Mesenchymal stem cell (in vitro differentiated cells and primary cell): ENCODE measurements around the gene AMT.

ENCODE experiments used
- DNase-seq: peaks from one replicate; pipeline ENCODE4 v3.0.0-alpha.2; 2013
- H2AFZ ChIP-seq: one replicate; pipeline ENCODE4 v1.6.1; 2013; ENCODE audit warnings: low read depth, mild to moderate bottlenecking, control low read depth, inconsistent platforms, low read length, moderate library complexity
- H2AK5ac ChIP-seq: 2 replicates; pipeline ENCODE4 v1.6.1; 2013; ENCODE audit warnings: low read length, moderate library complexity, mild to moderate bottlenecking, inconsistent platforms; ENCODE audit not compliant: severe bottlenecking
- H2BK120ac ChIP-seq: one replicate; pipeline ENCODE4 v1.6.1; 2013; ENCODE audit warnings: low read depth, mild to moderate bottlenecking, inconsistent platforms, low read length, moderate library complexity
- H2BK12ac ChIP-seq, 2 experiments: one replicate each; pipeline ENCODE4 v1.6.1; 2013; ENCODE audit warnings: inconsistent platforms in 2 of 2, low read length in 2 of 2, mild to moderate bottlenecking in 2 of 2, moderate library complexity in 2 of 2, control low read depth in 1 of 2
- H2BK15ac ChIP-seq: one replicate; pipeline ENCODE4 v1.6.1; 2013; ENCODE audit warnings: mild to moderate bottlenecking, low read depth, inconsistent platforms; ENCODE audit not compliant: poor library complexity, severe bottlenecking
- H2BK5ac ChIP-seq: 2 replicates; pipeline ENCODE4 v1.6.1; 2013; ENCODE audit warnings: low read depth, mild to moderate bottlenecking, low read length, control low read depth, inconsistent platforms; ENCODE audit not compliant: poor library complexity, severe bottlenecking
- H3K14ac ChIP-seq, 2 experiments: one replicate each; pipeline ENCODE4 v1.6.1; 2013; ENCODE audit warnings: inconsistent platforms in 2 of 2, low read length in 2 of 2, control low read depth in 1 of 2, mild to moderate bottlenecking in 1 of 2, moderate library complexity in 1 of 2
- H3K18ac ChIP-seq, 2 experiments: one replicate each; pipeline ENCODE4 v1.6.1; 2013; ENCODE audit warnings: inconsistent platforms in 2 of 2, low read length in 2 of 2, control low read depth in 1 of 2, low read depth in 1 of 2, mild to moderate bottlenecking in 1 of 2
- H3K23ac ChIP-seq, 2 experiments: one replicate each; pipeline ENCODE4 v1.6.1; 2013; ENCODE audit warnings: inconsistent platforms in 2 of 2, low read length in 2 of 2, mild to moderate bottlenecking in 2 of 2, moderate library complexity in 2 of 2, control low read depth in 1 of 2
- H3K27ac ChIP-seq: 2 replicates; pipeline ENCODE4 v1.5.1; 2013; ENCODE audit warnings: mild to moderate bottlenecking, moderate library complexity, low read length, control low read depth, inconsistent platforms; ENCODE audit not compliant: poor library complexity, severe bottlenecking
- H3K27me3 ChIP-seq, 2 experiments: 2 replicates each; pipeline versions ENCODE4 v1.6.1 to v1.7.0; 2013; ENCODE audit warnings: low read length in 2 of 2, mild to moderate bottlenecking in 2 of 2, moderate library complexity in 2 of 2, control low read depth in 1 of 2, inconsistent platforms in 1 of 2; ENCODE audit not compliant: control insufficient read depth in 1 of 2, insufficient read depth in 1 of 2
- H3K36me3 ChIP-seq, 2 experiments: 2 replicates each; pipeline versions ENCODE4 v1.6.1 to v1.7.0; 2013; ENCODE audit warnings: low read length in 2 of 2, control low read depth in 1 of 2, inconsistent platforms in 1 of 2, low read depth in 1 of 2, mild to moderate bottlenecking in 1 of 2; ENCODE audit not compliant: insufficient read depth in 2 of 2, control insufficient read depth in 1 of 2
- H3K4ac ChIP-seq, 2 experiments: one replicate each; pipeline ENCODE4 v1.6.1; 2013; ENCODE audit warnings: inconsistent platforms in 2 of 2, low read length in 2 of 2, mild to moderate bottlenecking in 2 of 2, moderate library complexity in 2 of 2, control low read depth in 1 of 2, low read depth in 1 of 2
- H3K4me1 ChIP-seq: 2 replicates; pipeline ENCODE4 v1.6.1; 2013; ENCODE audit warnings: low read depth, low read length, control low read depth; ENCODE audit not compliant: control insufficient read depth, insufficient read depth
- H3K4me2 ChIP-seq: 2 replicates; pipeline ENCODE4 v1.6.1; 2013; ENCODE audit warnings: low read length, mild to moderate bottlenecking, inconsistent platforms; ENCODE audit not compliant: poor library complexity, severe bottlenecking
- H3K4me3 ChIP-seq, 2 experiments: 2 replicates each; pipeline versions ENCODE4 v1.5.1 to v1.7.0; 2013; ENCODE audit warnings: low read length in 2 of 2, mild to moderate bottlenecking in 2 of 2, control low read depth in 1 of 2, low read depth in 1 of 2; ENCODE audit not compliant: insufficient read depth in 1 of 2
- H3K79me1 ChIP-seq: replicated peaks from 2 replicates; pipeline ENCODE4 v1.6.1; 2013; ENCODE audit warnings: mild to moderate bottlenecking, control low read depth, low read length, inconsistent platforms; ENCODE audit not compliant: poor library complexity, severe bottlenecking
- H3K9ac ChIP-seq: 2 replicates; pipeline ENCODE4 v1.7.0; 2013; ENCODE audit warnings: mild to moderate bottlenecking, low read length, moderate library complexity
- H3K9me3 ChIP-seq: 2 replicates; pipeline ENCODE4 v1.7.0; 2013; ENCODE audit warnings: mild to moderate bottlenecking, low read length; ENCODE audit not compliant: control insufficient read depth
- H4K8ac ChIP-seq: one replicate; pipeline ENCODE4 v1.6.1; 2013; ENCODE audit warnings: inconsistent platforms, mild to moderate bottlenecking, low read length, moderate library complexity
- H4K91ac ChIP-seq: one replicate; pipeline ENCODE4 v1.6.1; 2013; ENCODE audit warnings: mild to moderate bottlenecking, low read length, inconsistent platforms
- WGBS: methylation state at CpG from one replicate; pipeline ENCODE4 v1.1.7; 2013; ENCODE audit warnings: mixed read lengths; 5-methylcytosine and 5-hydroxymethylcytosine counted together

Gene AMT

DNA sequence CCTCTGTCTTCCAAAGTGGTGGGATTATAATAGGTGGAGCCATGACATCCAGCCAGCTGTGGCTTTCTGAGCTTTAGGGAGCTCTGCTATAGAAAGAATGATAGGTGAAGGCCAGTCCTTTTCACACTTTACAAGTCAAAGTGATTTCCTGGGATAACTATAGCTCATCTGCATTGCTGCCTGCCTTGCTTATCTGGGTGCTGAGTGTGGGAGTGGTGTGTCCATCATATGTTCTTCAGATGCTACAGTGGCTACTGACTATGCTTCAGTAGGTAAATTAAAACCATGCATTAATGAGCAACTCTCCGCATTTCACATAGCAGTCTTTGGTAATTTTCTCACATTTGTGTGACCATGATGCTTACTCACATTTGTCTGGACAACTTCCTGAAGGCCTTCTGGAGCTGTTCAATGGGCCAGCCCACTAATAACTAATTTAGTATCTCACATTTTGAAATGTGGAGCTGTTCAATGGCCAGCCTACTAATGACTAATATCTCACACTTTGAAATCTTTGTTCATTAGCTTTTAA, 33.9 kb downstream of the AMT start:
- WGBS = 86% methylated on average over 1 of the region's 1 CpG

GRCh38 chr3:49387721-49388120, 34.6 kb downstream of the AMT start:
- H2AFZ ChIP-seq = no peak overlapping the region
- no peak overlapping the region for H4K8ac ChIP-seq
- no peak overlapping the region for H2BK5ac ChIP-seq
- H3K27ac ChIP-seq = no peak overlapping the region
- H3K18ac ChIP-seq = no peak overlapping the region
- peak overlapping the region in 1 of 2 experiments; percentile 2 for H3K23ac ChIP-seq
- H3K27me3 ChIP-seq = no peaks in the 10 kb centered on the region
- no peak overlapping the region for H3K4ac ChIP-seq
- no peaks in the 10 kb centered on the region for H3K79me1 ChIP-seq
- DNase-seq = peak; percentile 60
- peaks cover 4% of the 10 kb centered on the region for H3K4me1 ChIP-seq
- H4K91ac ChIP-seq = no peak overlapping the region
- no peaks in the 10 kb centered on the region for H3K9me3 ChIP-seq
- H2BK15ac ChIP-seq = no peak overlapping the region
- no peak overlapping the region for H3K4me3 ChIP-seq
- no peak overlapping the region for H2BK12ac ChIP-seq
- H3K4me2 ChIP-seq = no peak overlapping the region
- H3K9ac ChIP-seq = no peak overlapping the region
- 100% methylated on average over 1 of the region's 2 CpGs for WGBS
- no peak overlapping the region for H2AK5ac ChIP-seq
- H3K36me3 ChIP-seq = peaks cover 5 to 8% of the 10 kb centered on the region in 2 experiments
- no peak overlapping the region for H3K14ac ChIP-seq
- no peak overlapping the region for H2BK120ac ChIP-seq

More for the DNA sequence above, 33.9 kb downstream of the AMT start:
- Histone ChIP-seq H3K4me3 (no peak overlapping the region), H2AFZ (no peak overlapping the region), H2BK5ac (no peak overlapping the region), H4K91ac (no peak overlapping the region), H3K9ac (no peak overlapping the region), H3K79me1 (no peaks in the 10 kb centered on the region), H2BK120ac (no peak overlapping the region), H3K9me3 (no peaks in the 10 kb centered on the region), H3K18ac (no peak overlapping the region), H3K14ac (no peak overlapping the region), H3K23ac (no peak overlapping the region), H2BK12ac (no peak overlapping the region), H3K4me1 (peaks cover 4% of the 10 kb centered on the region), H3K27me3 (no peaks in the 10 kb centered on the region), H2AK5ac (no peak overlapping the region), H3K27ac (no peak overlapping the region), H4K8ac (no peak overlapping the region), H3K4me2 (no peak overlapping the region), H3K4ac (no peak overlapping the region), H2BK15ac (no peak overlapping the region), H3K36me3 (peaks cover 6 to 7% of the 10 kb centered on the region in 2 experiments)
- peak; percentile 23 for DNase-seq

GRCh38 chr3:49386056-49386756, 36.1 kb downstream of the AMT start:
- H4K91ac ChIP-seq = no peak overlapping the region
- H2BK15ac ChIP-seq = no peak overlapping the region
- H3K4me3 ChIP-seq = no peak overlapping the region
- no peaks in the 10 kb centered on the region for H3K9me3 ChIP-seq
- no peaks in the 10 kb centered on the region for H3K79me1 ChIP-seq
- WGBS = 90% methylated on average over 9 of the region's 11 CpGs
- H2AFZ ChIP-seq = no peak overlapping the region
- no peaks in the 10 kb centered on the region for H3K27me3 ChIP-seq
- H3K18ac ChIP-seq = no peak overlapping the region
- no peak overlapping the region for H3K23ac ChIP-seq
- H2BK12ac ChIP-seq = no peak overlapping the region
- H3K27ac ChIP-seq = no peak overlapping the region
- no peak overlapping the region for H3K4me2 ChIP-seq
- H3K36me3 ChIP-seq = peaks cover 10 to 12% of the 10 kb centered on the region in 2 experiments
- no peak overlapping the region for H4K8ac ChIP-seq
- H2BK120ac ChIP-seq = no peak overlapping the region
- H2BK5ac ChIP-seq = no peak overlapping the region
- no peak overlapping the region for H3K9ac ChIP-seq
- no peak overlapping the region for H3K14ac ChIP-seq
- H3K4me1 ChIP-seq = peaks cover 4% of the 10 kb centered on the region
- H3K4ac ChIP-seq = no peak overlapping the region
- H2AK5ac ChIP-seq = no peak overlapping the region
- no peak for DNase-seq

DNA sequence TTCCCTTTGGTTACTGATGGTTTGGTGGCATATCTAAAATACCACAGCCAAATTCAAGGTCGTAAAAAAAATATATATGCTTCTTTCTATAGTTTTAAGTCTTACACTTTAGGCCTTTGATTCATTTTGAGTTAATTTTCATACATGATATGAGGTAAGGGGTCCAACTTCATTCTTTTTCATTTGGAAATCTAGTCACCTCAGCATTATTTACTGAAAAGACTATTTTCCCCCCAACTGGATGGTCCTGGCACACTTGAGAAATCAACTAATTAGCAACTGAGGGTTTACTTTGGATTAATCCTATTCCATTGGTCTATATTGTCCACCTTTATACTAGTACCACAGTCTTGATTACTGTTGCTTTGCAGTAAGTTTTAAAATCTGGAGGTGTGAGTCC, 36.7 kb downstream of the AMT start:
- Histone ChIP-seq H3K4me1 (peaks cover 4% of the 10 kb centered on the region), H3K9me3 (no peaks in the 10 kb centered on the region), H3K27ac (no peak overlapping the region), H2BK5ac (no peak overlapping the region), H2BK120ac (no peak overlapping the region), H3K4me2 (no peak overlapping the region), H3K9ac (no peak overlapping the region), H3K14ac (no peak overlapping the region), H4K91ac (no peak overlapping the region), H3K4me3 (no peak overlapping the region), H3K27me3 (no peaks in the 10 kb centered on the region), H2AFZ (no peak overlapping the region), H3K18ac (no peak overlapping the region), H3K36me3 (peaks cover 10 to 12% of the 10 kb centered on the region in 2 experiments), H2AK5ac (no peak overlapping the region), H3K79me1 (no peaks in the 10 kb centered on the region), H3K4ac (no peak overlapping the region), H3K23ac (no peak overlapping the region), H2BK12ac (no peak overlapping the region), H2BK15ac (no peak overlapping the region), H4K8ac (no peak overlapping the region)
- WGBS = no CpG with 5 or more reads among the region's 1 CpG
- DNase-seq = no peak
